DMS79 (cell line): ENCODE measurements around the gene SSNA1.

Experiments
- DNase-seq: peaks from one replicate; lab custom pipeline; 2025; lab: John Stamatoyannopoulos, UW

Gene SSNA1

GRCh38 chr9:137152844-137153405, 35.6 kb upstream of the SSNA1 start:
- DNase-seq: no peak

DNA sequence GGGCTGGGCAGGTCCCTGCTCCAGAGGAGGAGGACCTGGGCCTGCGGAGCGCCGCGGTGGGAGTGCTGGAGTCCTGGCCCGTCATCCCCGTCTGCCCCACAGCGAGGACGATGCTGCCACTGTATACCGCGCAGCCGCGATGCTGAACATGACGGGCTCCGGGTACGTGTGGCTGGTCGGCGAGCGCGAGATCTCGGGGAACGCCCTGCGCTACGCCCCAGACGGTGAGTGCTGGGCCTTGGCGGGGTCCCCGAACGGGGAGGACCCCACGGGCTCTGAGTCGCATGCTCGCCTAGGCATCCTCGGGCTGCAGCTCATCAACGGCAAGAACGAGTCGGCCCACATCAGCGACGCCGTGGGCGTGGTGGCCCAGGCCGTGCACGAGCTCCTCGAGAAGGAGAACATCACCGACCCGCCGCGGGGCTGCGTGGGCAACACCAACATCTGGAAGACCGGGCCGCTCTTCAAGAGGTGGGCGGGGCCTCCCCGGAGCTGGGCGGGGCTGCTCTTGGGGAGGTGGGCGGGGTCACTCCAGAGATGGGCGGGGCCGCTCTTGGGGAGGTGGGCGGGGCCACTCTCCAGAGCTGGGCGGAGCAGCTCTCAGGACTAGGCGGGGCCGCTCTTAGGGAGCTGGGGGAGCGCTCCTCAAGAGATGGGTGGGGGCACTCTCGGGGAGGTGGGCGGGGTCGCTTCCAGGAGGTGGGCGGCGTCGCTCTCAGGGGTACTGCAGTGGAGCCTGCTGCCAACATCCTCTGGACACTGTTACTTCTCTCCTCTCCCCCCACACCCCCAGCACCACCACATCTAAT, 31.7 kb upstream of the SSNA1 start:
- no peak for DNase-seq

DNA sequence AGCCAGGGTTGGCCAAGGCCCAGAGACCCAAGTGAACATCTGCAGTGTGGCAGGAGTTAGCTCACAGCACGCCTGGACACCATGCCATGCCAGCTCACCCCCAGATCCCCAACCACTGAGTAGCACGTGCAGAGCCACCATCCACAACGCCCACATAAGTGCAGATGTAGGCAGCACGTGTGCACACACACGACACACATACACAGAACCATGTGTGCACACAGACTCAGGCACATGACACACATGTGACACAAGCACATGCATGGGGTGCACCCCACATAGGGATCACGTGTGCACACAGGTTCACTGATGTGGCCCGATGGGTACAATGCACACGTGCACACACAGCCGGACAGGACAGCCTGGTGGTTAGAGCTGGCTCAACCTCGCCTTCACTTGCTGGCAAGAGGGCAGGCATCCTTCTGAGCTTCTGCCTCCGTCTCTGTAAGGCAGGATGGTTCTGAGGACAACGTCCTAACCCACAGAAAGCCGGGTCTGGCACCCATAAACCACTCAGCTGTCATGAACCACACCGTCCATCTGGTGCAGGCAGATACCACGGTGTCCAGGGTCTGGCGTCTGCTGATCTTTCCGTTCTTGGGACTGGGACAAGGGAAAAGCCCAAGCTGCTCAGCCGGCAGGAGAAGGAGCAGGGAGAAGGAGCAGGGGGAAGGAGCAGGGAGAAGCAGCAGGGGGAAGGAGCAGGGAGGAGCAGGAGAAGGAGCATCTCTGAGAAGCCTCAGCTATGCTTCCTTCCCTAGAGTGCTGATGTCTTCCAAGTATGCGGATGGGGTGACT, 30.7 kb upstream of the SSNA1 start:
- no peak for DNase-seq

GRCh38 chr9:137158625-137159024, 29.9 kb upstream of the SSNA1 start:
- no peak for DNase-seq

DNA sequence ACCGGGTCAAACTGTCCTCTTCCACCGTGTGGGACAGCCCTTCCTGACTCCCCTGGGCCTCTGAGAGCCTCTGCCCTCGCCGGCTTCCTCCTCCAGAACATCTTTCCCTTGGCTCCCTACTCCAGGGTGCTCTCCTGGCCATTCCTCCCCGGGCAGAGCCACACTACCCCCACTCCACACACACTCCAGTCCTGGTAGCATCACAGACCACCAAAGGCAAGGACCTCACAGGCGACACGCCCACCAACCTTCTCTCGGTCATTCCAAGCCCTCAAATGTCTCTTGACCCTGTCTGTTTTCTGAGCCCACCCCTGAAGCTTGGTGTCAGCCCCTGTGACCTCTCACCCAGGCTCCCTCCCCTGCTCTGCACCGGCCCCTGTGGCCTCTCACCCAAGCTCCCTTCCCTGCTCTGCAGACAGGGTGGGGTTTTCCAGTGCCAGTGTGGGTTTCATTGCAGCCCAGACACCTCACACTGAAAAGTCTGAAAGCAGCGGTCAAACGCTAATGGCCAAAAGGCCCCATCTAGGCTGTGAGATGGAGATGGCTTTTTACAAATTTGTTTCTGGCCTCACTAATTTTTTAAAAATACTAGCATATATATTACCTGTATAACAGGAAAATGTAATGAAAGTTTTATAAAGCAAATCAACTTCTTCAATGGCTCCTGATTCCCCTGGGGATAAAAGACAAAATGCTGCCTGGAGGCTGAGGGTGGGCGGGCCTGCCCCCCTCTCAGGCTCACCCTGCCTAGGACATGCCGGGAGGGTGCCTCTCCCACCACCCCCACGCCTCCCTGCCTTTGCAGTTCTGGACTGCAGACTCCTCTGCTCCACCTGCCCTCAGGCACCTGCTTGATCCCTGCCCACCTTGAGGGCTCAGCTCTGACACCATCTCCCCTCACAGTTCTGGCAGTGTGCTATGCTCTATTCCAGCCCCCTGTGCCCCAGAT, 29.1 kb upstream of the SSNA1 start:
- DNase-seq: no peak

- no peak for DNase-seq
These were observed 28.4 kb upstream of the SSNA1 start for GRCh38 chr9:137160054-137160425.

- peak; percentile 65 for DNase-seq
These were observed 27.5 kb upstream of the SSNA1 start for GRCh38 chr9:137160716-137161557.

GRCh38 chr9:137161558-137162486, 26.7 kb upstream of the SSNA1 start:
- no peak for DNase-seq

DNA sequence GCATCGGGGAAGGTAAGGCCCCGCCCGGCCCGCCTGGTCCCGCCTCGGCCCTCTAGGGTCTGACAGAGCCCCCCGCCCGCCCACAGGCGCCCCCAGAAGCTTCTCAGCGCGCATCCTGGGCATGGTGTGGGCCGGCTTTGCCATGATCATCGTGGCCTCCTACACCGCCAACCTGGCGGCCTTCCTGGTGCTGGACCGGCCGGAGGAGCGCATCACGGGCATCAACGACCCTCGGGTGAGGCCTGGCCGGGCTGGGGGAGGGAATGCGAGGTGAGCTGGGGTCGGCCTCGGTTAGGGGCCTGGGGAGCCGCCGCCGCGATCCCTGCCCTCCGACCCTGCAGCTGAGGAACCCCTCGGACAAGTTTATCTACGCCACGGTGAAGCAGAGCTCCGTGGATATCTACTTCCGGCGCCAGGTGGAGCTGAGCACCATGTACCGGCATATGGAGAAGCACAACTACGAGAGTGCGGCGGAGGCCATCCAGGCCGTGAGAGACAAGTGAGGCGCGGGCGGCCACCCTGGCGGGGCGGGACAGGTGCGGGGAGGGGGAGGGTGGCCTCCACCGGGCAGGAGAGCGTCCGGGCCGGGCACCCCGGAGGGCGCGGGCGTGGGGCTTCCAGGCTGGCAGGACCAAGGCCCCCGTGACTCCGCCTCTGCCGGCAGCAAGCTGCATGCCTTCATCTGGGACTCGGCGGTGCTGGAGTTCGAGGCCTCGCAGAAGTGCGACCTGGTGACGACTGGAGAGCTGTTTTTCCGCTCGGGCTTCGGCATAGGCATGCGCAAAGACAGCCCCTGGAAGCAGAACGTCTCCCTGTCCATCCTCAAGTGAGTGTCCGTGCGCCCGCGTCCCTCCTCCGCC, 25.7 kb upstream of the SSNA1 start:
- no peak for DNase-seq

- no peak for DNase-seq
These were observed 25.1 kb upstream of the SSNA1 start for GRCh38 chr9:137163365-137163715.

GRCh38 chr9:137163805-137164204, 24.7 kb upstream of the SSNA1 start:
- no peak for DNase-seq

DNA sequence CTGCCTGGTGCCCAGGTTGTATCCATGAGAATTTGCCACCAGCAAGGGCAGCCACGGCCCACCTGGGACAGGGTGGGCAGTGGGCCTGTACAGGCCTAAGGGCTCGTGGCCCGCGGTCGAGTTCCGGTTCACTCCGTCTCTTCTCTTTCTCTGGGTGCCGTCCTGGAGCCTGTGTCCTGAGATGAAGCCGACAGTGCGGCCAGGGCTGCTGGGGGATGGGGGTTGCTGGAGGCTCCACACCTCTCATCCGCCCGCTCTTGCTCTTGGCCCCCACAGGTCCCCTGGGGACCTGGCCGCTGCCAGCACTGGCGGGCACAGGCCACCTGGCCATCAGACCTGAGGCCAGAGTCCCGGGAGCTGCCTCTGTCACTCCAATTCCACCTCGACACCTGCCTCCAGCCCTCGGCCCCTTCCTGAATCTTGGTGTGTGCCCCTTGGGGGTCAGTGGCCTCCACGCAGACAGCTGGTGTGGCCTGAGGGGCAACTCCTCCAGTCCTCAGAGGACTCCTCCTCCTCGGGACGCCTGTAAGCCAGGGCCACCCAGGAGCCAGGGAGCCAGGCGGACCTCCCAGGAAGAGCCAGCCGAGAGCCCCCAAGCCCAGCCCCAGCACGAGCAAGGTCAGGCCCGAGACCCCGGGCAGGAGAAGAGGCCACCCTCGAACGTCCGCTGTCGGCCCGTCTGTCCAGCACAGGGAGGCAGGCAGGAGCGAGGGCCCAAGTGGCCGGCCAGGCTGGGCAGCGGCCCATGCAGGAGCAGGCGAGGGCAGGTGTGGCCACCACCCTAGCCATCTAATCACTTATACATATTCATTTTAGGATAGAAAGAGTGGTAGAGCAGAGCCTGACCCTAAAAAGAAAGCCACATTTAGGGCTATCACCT, 23.9 kb upstream of the SSNA1 start:
- DNase-seq: no peak

DNA sequence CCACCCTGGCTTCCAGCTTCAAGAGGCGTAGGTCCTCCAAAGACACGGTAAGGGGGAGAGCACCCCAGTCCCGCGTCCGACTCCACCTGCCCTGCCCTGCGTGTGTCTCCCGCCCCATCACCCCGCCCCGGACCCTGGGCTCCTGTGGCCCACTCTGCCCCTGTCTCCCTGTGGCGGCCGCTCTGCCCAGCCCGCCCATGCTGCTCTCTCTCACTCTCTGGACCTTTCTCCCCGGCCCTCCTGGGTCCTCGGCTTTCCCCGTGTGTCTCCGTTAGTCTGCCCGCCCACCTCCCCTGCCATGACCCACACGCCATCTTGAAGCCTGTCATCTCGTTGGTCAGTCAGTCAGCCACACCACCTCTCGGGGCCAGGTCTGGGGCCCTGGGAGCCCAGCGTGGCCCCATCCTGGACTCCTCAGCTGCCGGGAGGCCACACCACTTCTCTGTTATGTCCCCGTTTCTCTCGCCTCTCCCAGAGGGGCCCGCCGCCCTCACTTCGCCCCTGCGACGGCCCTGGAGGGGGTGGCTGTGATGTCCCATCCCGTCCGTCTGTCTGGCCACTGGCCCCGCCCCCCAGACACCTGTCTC, 23.1 kb upstream of the SSNA1 start:
- DNase-seq: no peak

DNA sequence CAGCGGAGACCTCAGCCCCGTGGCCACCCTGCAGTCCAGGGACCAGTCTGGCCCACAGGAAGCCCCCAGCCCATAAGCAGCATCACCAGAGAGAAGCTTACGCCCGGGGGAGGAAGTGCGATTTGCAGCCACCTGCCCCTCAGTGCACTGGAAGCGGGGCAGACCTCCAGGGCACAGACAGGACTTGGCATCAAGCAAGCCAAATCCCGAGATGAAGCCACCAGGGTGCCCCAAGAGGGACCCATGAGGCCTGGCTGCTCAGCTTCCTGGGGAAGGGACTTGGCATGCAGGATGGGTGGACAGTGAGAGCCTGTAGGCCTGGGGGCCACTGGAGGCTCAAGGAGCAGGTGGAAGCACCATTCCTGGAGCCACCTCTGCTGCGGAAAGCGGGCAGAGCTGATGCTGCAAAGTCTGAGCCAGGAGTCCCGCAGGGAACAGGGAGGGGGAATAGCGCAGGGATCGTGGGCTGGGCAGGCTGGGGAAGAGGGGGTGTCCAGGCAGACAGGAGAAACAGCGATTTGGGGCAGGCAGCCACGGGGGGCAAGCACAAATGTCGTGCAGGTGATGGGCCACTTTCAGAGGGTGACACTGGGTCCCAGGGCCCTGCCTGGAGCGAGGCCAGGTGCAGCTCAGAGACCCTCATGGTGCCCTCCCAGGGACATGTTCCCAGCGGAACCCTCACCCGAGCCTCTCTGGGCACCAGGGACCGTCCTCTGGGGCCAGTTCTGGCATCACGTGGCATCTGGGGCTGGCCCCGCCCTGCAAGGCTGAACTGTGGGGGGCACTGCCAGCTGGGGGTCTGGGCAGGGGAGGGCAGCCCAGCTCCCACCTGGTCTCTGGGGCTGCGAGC, 21.9 kb upstream of the SSNA1 start:
- DNase-seq: no peak

DNA sequence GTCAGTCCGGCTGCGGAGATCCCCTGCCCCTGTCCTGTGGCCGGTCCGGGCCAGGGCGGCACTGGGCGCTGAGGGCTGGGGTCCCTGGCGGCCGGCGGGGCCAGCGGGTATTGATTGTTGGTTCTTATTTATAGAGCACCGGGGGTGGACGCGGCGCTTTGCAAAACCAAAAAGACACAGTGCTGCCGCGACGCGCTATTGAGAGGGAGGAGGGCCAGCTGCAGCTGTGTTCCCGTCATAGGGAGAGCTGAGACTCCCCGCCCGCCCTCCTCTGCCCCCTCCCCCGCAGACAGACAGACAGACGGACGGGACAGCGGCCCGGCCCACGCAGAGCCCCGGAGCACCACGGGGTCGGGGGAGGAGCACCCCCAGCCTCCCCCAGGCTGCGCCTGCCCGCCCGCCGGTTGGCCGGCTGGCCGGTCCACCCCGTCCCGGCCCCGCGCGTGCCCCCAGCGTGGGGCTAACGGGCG, 21.2 kb upstream of the SSNA1 start:
- no peak for DNase-seq

DNA sequence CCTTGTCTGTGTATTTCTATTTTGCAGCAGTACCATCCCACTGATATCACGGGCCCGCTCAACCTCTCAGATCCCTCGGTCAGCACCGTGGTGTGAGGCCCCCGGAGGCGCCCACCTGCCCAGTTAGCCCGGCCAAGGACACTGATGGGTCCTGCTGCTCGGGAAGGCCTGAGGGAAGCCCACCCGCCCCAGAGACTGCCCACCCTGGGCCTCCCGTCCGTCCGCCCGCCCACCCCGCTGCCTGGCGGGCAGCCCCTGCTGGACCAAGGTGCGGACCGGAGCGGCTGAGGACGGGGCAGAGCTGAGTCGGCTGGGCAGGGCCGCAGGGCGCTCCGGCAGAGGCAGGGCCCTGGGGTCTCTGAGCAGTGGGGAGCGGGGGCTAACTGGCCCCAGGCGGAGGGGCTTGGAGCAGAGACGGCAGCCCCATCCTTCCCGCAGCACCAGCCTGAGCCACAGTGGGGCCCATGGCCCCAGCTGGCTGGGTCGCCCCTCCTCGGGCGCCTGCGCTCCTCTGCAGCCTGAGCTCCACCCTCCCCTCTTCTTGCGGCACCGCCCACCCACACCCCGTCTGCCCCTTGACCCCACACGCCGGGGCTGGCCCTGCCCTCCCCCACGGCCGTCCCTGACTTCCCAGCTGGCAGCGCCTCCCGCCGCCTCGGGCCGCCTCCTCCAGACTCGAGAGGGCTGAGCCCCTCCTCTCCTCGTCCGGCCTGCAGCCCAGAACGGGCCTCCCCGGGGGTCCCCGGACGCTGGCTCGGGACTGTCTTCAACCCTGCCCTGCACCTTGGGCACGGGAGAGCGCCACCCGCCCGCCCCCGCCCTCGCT, 20.5 kb upstream of the SSNA1 start:
- peak; percentile 48 for DNase-seq
